ENCODE measurements around the gene KRTCAP2. TPM values are rescaled to one million over a fixed set of nuclear protein-coding genes. Genes with fewer than 3 reads are reported as not detected.

KRTCAP2 gene
- total and polyA plus RNA-seq, 10 of the 15 experiments (the other 5 are each of a cell fraction or from before 2014, with no cell fraction given): 61.3 to 238 (median 141) TPM

DNA sequence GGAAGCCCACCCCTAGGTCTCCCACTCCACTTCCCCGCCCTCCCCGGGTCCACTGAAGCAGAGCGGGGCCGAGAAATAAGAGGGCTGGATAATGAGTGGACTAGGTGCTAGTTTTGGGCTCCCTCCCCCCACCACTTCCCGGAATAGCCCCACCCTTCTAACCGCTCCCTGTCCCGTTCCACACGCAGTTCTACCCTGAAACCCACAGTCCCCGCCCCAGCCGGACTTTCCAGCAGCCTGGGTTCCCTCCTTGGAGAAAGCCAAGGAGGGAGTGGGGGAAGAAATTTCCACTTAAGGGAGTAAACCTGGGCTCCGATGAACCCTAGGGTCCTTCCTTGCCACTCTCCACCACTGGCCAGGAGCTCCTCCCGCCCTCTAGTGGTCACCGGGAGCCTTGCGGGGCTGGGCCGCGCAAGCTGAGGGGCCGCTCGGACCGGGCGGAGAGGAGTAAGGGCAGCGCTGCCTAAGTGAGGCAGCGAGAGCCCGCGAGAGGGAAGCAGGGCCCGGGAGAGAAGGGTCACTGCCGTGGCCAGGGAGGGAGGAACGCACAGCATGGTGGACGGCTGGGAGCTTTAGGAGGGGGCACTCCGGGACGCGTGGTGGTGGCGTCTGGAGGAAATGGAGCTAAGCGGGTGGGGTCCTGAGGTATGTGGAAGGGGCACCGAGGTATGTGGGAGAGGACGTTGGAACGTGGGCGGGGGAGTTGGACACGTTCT lies 20.3 kb upstream of the KRTCAP2 start (continued):
- peak; percentile 40; the same call in 1 of the 2 replicates for TF ChIP-seq NR2F1 (conservative IDR thresholded peaks at IDR 0.05)
- peak; percentile 68 for TF ChIP-seq GATAD2B (conservative IDR thresholded peaks at IDR 0.05; ENCODE audit: low read depth)
- TF ChIP-seq SP1 (IDR thresholded peaks at IDR 0.05; ENCODE audit: low read depth, low read length): no peak
- peak in 1 of 2 experiments; percentile 15; a peak in 2 of 4 replicates for TF ChIP-seq BHLHE40 (IDR thresholded peaks at IDR 0.05; ENCODE audit: borderline replicate concordance in 1 of 2, low read depth in 2 of 2, low read length in 1 of 2)
- peak; percentile 68 for TF ChIP-seq RAD21 (IDR thresholded peaks at IDR 0.05; ENCODE audit: insufficient read depth, low read depth, low read length)
- TF ChIP-seq MEF2B (IDR thresholded peaks at IDR 0.05; ENCODE audit: partially characterized antibody, poor library complexity, severe bottlenecking): no peak
- no peak for TF ChIP-seq TAF1 (IDR thresholded peaks at IDR 0.05; ENCODE audit: borderline replicate concordance, low read depth, low read length)
- no peak for TF ChIP-seq ZSCAN29 (IDR thresholded peaks at IDR 0.05)
- TF ChIP-seq RBBP5 (conservative IDR thresholded peaks at IDR 0.05): no peak
- no peak for TF ChIP-seq IRF4 (IDR thresholded peaks at IDR 0.05; ENCODE audit: low read depth, low read length)
- peak; percentile 86 for TF ChIP-seq HDGF (IDR thresholded peaks at IDR 0.05)
- TF ChIP-seq, protein P1, sequence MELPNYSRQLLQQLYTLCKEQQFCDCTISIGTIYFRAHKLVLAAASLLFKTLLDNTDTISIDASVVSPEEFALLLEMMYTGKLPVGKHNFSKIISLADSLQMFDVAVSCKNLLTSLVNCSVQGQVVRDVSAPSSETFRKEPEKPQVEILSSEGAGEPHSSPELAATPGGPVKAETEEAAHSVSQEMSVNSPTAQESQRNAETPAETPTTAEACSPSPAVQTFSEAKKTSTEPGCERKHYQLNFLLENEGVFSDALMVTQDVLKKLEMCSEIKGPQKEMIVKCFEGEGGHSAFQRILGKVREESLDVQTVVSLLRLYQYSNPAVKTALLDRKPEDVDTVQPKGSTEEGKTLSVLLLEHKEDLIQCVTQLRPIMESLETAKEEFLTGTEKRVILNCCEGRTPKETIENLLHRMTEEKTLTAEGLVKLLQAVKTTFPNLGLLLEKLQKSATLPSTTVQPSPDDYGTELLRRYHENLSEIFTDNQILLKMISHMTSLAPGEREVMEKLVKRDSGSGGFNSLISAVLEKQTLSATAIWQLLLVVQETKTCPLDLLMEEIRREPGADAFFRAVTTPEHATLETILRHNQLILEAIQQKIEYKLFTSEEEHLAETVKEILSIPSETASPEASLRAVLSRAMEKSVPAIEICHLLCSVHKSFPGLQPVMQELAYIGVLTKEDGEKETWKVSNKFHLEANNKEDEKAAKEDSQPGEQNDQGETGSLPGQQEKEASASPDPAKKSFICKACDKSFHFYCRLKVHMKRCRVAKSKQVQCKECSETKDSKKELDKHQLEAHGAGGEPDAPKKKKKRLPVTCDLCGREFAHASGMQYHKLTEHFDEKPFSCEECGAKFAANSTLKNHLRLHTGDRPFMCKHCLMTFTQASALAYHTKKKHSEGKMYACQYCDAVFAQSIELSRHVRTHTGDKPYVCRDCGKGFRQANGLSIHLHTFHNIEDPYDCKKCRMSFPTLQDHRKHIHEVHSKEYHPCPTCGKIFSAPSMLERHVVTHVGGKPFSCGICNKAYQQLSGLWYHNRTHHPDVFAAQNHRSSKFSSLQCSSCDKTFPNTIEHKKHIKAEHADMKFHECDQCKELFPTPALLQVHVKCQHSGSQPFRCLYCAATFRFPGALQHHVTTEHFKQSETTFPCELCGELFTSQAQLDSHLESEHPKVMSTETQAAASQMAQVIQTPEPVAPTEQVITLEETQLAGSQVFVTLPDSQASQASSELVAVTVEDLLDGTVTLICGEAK (IDR thresholded peaks at IDR 0.05; ENCODE audit: borderline replicate concordance): no peak
- TF ChIP-seq POLR2A (IDR thresholded peaks at IDR 0.05; ENCODE audit: low read depth, low read length): peak; percentile 47; the same call in 1 of the 2 replicates
- TF ChIP-seq, protein P2, sequence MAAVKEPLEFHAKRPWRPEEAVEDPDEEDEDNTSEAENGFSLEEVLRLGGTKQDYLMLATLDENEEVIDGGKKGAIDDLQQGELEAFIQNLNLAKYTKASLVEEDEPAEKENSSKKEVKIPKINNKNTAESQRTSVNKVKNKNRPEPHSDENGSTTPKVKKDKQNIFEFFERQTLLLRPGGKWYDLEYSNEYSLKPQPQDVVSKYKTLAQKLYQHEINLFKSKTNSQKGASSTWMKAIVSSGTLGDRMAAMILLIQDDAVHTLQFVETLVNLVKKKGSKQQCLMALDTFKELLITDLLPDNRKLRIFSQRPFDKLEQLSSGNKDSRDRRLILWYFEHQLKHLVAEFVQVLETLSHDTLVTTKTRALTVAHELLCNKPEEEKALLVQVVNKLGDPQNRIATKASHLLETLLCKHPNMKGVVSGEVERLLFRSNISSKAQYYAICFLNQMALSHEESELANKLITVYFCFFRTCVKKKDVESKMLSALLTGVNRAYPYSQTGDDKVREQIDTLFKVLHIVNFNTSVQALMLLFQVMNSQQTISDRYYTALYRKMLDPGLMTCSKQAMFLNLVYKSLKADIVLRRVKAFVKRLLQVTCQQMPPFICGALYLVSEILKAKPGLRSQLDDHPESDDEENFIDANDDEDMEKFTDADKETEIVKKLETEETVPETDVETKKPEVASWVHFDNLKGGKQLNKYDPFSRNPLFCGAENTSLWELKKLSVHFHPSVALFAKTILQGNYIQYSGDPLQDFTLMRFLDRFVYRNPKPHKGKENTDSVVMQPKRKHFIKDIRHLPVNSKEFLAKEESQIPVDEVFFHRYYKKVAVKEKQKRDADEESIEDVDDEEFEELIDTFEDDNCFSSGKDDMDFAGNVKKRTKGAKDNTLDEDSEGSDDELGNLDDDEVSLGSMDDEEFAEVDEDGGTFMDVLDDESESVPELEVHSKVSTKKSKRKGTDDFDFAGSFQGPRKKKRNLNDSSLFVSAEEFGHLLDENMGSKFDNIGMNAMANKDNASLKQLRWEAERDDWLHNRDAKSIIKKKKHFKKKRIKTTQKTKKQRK (IDR thresholded peaks at IDR 0.05; ENCODE audit: low read depth, low read length): no peak
- TF ChIP-seq ZNF24 (IDR thresholded peaks at IDR 0.05): no peak
- TF ChIP-seq, protein P3, sequence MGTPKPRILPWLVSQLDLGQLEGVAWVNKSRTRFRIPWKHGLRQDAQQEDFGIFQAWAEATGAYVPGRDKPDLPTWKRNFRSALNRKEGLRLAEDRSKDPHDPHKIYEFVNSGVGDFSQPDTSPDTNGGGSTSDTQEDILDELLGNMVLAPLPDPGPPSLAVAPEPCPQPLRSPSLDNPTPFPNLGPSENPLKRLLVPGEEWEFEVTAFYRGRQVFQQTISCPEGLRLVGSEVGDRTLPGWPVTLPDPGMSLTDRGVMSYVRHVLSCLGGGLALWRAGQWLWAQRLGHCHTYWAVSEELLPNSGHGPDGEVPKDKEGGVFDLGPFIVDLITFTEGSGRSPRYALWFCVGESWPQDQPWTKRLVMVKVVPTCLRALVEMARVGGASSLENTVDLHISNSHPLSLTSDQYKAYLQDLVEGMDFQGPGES (IDR thresholded peaks at IDR 0.05): 0 out of 2 replicates have a peak, but pooled peaks have one; percentile 22
- TF ChIP-seq CBFB (IDR thresholded peaks at IDR 0.05; ENCODE audit: low read depth): no peak
- TF ChIP-seq ZNF217 (IDR thresholded peaks at IDR 0.05): 0 out of 2 replicates have a peak, but pooled peaks have one; percentile 49
- TF ChIP-seq HDAC6 (IDR thresholded peaks at IDR 0.05; ENCODE audit: unreplicated experiment): peak; percentile 32
- 0 out of 2 replicates have a peak, but pooled peaks have one; percentile 24 for TF ChIP-seq CREB1 (IDR thresholded peaks at IDR 0.05; ENCODE audit: low read depth)
- no peak for TF ChIP-seq NFIC (IDR thresholded peaks at IDR 0.05; ENCODE audit: low read depth, low read length)
- TF ChIP-seq CEBPB (IDR thresholded peaks at IDR 0.05; ENCODE audit: borderline replicate concordance in 1 of 2, low read depth in 2 of 2, low read length in 2 of 2): no peak
- peak; percentile 67 for TF ChIP-seq IKZF1 (conservative IDR thresholded peaks at IDR 0.05)

All from GM12878 (cell line).